SK-N-SH treated with all-trans-retinoic acid at 6 μM for 48 hours (cell line): ENCODE data around the gene ASB6.

Experiments used
- ATAC-seq: fragments of 200-7000 bp; cut with Tn5 transposase; 3 replicates; pipeline ENCODE4 v1.9.1; 2020; ENCODE audit warnings: mild to moderate bottlenecking, moderate library complexity
- ARNTL ChIP-seq: fragments of 450-650 bp; formaldehyde crosslinking; IDR thresholded peaks from 2 replicates; pipeline ENCODE4 v1.5.0; 2020; ENCODE audit warnings: low read depth, mild to moderate bottlenecking, moderate library complexity, borderline replicate concordance
- CSDC2 ChIP-seq: fragments of 250-450 bp; sonication (Bioruptor Pico); IDR thresholded peaks from 2 replicates; pipeline ENCODE4 v1.5.0; 2020; ENCODE audit warnings: mild to moderate bottlenecking, moderate library complexity
- ESRRG ChIP-seq: fragments of 250-450 bp; sonication (Bioruptor Pico); IDR thresholded peaks from 2 replicates; pipeline ENCODE4 v1.6.1; 2021; ENCODE audit warnings: mild to moderate bottlenecking
- GLIS3 ChIP-seq: fragments of 250-450 bp; sonication (Bioruptor Pico); IDR thresholded peaks from 2 replicates; pipeline ENCODE4 v1.5.0; 2020; ENCODE audit warnings: mild to moderate bottlenecking, moderate library complexity
- POU6F1 ChIP-seq: fragments of 250-450 bp; sonication (Bioruptor Pico); IDR thresholded peaks from 2 replicates; pipeline ENCODE4 v1.8.0; 2021; ENCODE audit warnings: low read depth, mild to moderate bottlenecking, moderate library complexity, borderline replicate concordance
- SNAI2 ChIP-seq: fragments of 250-450 bp; sonication (Bioruptor Pico); IDR thresholded peaks from 2 replicates; pipeline ENCODE4 v1.5.0; 2020; ENCODE audit warnings: mild to moderate bottlenecking, moderate library complexity
- TOX ChIP-seq: fragments of 250-450 bp; sonication (Bioruptor Pico); IDR thresholded peaks from 2 replicates; pipeline ENCODE4 v1.8.0; 2021; ENCODE audit warnings: mild to moderate bottlenecking, moderate library complexity, borderline replicate concordance
- TSHZ2 ChIP-seq: fragments of 250-450 bp; sonication (Bioruptor Pico); IDR thresholded peaks from 2 replicates; pipeline ENCODE4 v1.5.0; 2020; ENCODE audit warnings: mild to moderate bottlenecking, moderate library complexity
- ZC3H10 ChIP-seq: fragments of 250-450 bp; sonication (Bioruptor Pico); IDR thresholded peaks from 2 replicates; pipeline ENCODE4 v1.5.1; 2021; ENCODE audit warnings: mild to moderate bottlenecking, moderate library complexity
- ZFP3 ChIP-seq: fragments of 250-450 bp; sonication (Bioruptor Pico); IDR thresholded peaks from 2 replicates; pipeline ENCODE4 v1.5.0; 2020; ENCODE audit warnings: mild to moderate bottlenecking, moderate library complexity
- ZFP30 ChIP-seq: fragments of 450-650 bp; formaldehyde crosslinking; IDR thresholded peaks from 2 replicates; pipeline ENCODE4 v1.5.0; 2022; ENCODE audit warnings: mild to moderate bottlenecking, moderate library complexity
- ZNF565 ChIP-seq: fragments of 450-650 bp; formaldehyde crosslinking; conservative IDR thresholded peaks from 2 replicates; pipeline ENCODE4 v1.5.0; 2020; ENCODE audit warnings: low read depth, mild to moderate bottlenecking, moderate library complexity
- ZNF70 ChIP-seq: fragments of 450-650 bp; formaldehyde crosslinking; IDR thresholded peaks from 2 replicates; pipeline ENCODE4 v1.5.0; 2020; ENCODE audit warnings: mild to moderate bottlenecking, moderate library complexity
- ZNF8 ChIP-seq: fragments of 450-650 bp; formaldehyde crosslinking; IDR thresholded peaks from 2 replicates; pipeline ENCODE4 v1.5.0; 2020; ENCODE audit warnings: mild to moderate bottlenecking, moderate library complexity
- TF ChIP-seq, protein P1 (sequence below): fragments of 250-450 bp; sonication (Bioruptor Pico); IDR thresholded peaks from 2 replicates; pipeline ENCODE4 v1.8.0; 2020; ENCODE audit warnings: mild to moderate bottlenecking, moderate library complexity, borderline replicate concordance
- TF ChIP-seq, protein P2 (sequence below): fragments of 250-450 bp; sonication (Bioruptor Pico); IDR thresholded peaks from 2 replicates; pipeline ENCODE4 v1.5.1; 2021; ENCODE audit warnings: mild to moderate bottlenecking, moderate library complexity

The ASB6 gene

GRCh38 chr9:129612815-129613519, 29.0 kb downstream of the ASB6 start:
- TF ChIP-seq ZNF70 (CRISPR knock-in tag), result no peak
- ATAC-seq, result no peak

DNA sequence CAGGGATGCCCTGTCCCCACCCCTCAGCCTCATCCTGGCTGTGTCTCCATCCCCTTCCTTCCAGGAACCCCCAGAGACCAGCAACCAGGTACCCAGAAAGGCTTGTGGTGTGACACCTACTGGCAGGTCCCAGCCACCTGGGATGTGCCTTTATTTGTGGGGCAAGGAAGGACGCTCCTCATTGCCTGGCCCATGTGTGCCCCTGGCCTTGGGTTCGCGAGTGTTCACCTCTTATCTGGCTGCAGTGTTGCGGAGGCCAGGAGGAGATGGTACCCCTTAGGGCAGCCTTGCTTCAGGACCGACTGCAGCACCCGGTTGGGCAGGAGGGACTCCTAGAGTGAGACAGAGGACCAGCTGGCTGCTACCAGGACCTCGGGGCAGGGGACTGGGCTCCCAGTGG, 29.8 kb downstream of the ASB6 start:
- no peak for ATAC-seq
- TF ChIP-seq SNAI2 (CRISPR knock-in tag), result no peak
- no peak for TF ChIP-seq ZFP30
- TF ChIP-seq, protein P1, sequence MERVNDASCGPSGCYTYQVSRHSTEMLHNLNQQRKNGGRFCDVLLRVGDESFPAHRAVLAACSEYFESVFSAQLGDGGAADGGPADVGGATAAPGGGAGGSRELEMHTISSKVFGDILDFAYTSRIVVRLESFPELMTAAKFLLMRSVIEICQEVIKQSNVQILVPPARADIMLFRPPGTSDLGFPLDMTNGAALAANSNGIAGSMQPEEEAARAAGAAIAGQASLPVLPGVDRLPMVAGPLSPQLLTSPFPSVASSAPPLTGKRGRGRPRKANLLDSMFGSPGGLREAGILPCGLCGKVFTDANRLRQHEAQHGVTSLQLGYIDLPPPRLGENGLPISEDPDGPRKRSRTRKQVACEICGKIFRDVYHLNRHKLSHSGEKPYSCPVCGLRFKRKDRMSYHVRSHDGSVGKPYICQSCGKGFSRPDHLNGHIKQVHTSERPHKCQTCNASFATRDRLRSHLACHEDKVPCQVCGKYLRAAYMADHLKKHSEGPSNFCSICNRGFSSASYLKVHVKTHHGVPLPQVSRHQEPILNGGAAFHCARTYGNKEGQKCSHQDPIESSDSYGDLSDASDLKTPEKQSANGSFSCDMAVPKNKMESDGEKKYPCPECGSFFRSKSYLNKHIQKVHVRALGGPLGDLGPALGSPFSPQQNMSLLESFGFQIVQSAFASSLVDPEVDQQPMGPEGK, result no peak
- no peak for TF ChIP-seq CSDC2 (CRISPR knock-in tag)
- no peak for TF ChIP-seq TOX (CRISPR knock-in tag)
- TF ChIP-seq GLIS3 (CRISPR knock-in tag), result no peak
- TF ChIP-seq, protein P2, sequence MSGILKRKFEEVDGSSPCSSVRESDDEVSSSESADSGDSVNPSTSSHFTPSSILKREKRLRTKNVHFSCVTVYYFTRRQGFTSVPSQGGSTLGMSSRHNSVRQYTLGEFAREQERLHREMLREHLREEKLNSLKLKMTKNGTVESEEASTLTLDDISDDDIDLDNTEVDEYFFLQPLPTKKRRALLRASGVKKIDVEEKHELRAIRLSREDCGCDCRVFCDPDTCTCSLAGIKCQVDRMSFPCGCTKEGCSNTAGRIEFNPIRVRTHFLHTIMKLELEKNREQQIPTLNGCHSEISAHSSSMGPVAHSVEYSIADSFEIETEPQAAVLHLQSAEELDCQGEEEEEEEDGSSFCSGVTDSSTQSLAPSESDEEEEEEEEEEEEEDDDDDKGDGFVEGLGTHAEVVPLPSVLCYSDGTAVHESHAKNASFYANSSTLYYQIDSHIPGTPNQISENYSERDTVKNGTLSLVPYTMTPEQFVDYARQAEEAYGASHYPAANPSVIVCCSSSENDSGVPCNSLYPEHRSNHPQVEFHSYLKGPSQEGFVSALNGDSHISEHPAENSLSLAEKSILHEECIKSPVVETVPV (CRISPR knock-in tag), result no peak
- no peak for TF ChIP-seq ZC3H10 (CRISPR knock-in tag)
- TF ChIP-seq POU6F1, result no peak
- no peak for TF ChIP-seq TSHZ2
- no peak for TF ChIP-seq ZNF70 (CRISPR knock-in tag)

DNA sequence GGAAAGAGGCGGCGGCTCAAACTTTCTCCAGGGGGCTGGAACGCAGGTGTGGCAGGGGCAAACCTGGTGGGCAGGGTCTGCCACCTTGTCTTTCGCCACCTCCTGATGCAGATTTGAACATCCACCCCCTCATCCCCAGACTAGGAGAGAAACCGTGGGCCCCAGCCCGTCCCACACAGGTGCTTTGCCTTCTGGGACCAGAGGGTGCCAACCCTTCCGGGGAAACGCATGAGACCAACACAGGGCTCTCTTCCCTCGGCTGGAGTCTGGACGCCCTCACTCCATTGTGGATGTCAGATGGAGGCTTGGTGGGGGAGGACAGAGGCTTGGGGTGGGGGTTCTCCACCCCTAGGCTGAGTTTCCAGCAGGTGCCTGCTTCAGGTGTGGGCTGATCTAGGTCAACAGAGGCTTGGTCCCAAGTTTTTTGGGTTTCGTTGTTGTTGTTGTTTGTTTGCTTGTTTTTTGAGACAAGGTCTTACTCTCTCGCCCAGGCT, 30.6 kb downstream of the ASB6 start:
- TF ChIP-seq TOX (CRISPR knock-in tag) (no peak), ZNF8 (CRISPR knock-in tag) (no peak), ZNF70 (CRISPR knock-in tag) (no peak), ZNF565 (CRISPR knock-in tag) (no peak)
- ATAC-seq, result peak; percentile 9

DNA sequence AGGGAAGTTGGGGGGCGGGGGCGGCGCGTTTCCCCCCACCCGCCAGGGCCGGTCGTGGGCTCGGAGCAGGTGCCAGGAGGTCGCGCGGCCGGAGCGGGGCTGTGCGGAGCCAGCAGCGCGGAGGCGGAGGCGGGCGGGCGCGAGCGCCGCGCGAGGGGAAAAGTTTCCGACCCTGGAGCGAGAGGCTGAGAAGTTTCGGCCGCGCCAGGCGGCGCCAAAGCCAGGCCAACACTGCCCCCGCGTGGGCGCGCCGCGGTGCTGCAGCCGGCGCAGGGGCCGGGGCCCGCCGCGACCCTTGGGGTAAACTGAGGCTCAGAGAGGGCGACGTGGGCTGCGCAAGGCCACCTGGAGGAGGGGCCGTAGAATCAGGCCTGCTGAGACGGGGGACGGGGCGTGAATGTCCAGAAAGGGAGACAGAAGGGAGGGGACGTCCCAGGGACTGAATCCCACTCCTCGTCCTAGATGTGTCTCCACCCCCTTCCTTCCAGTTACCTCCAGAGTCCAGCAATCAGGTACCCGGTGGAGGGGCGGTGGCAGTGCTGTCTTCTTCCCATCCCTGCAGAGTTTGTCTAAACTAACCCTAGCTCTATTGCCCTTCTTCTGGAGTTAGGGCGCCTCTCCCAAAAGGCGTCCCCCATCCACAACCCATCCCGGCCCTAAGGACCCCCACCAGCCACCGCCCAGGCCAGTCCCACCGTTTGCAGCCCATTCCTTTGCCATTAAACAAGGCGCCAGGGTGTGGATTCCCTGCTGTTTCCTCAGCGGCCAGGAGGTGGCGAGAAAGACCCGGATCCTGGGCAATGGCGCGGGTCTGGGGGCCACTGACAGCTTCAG, 31.3 kb downstream of the ASB6 start:
- peak; percentile 79 for ATAC-seq

More for the DNA sequence above, 31.3 kb downstream of the ASB6 start:
- TF ChIP-seq ZFP3 (CRISPR knock-in tag) (no peak), ARNTL (CRISPR knock-in tag) (no peak), TSHZ2 (no peak; the same call in 1 of the 2 replicates), ZNF565 (CRISPR knock-in tag) (no peak), ESRRG (CRISPR knock-in tag) (no peak)
- TF ChIP-seq, protein P2 (CRISPR knock-in tag), result no peak
